Pons (tissue), 1 donor: Measurements from ENCODE around the gene PNPLA1.
"Not testable (repeated sequence)": the region's sequence is repeated elsewhere in the genome, so short reads cannot be mapped to it uniquely, and the experiment has no call there.

ENCODE experiments used
- DNase-seq: peaks from one replicate; pipeline ENCODE4 v3.0.0-alpha.2; 2016; ENCODE audit warnings: low spot score

PNPLA1 gene

GRCh38 chr6:36336208-36336710, 66.4 kb downstream of the PNPLA1 start:
- DNase-seq: no peak

GRCh38 chr6:36336779-36337241, 67.0 kb downstream of the PNPLA1 start, which contains the start of gene BNIP5:
Gene BNIP5, minus strand, starts transcription at chr6:36336888. Its CDS starts 6,198 bp downstream, at chr6:36330690.
- DNase-seq: no peak

- DNase-seq: no peak
These were observed 68.0 kb downstream of the PNPLA1 start for GRCh38 chr6:36337814-36338213.

- not testable (repeated sequence) for DNase-seq
These were observed 68.4 kb downstream of the PNPLA1 start for GRCh38 chr6:36338223-36338622.

GRCh38 chr6:36339146-36339545, 69.3 kb downstream of the PNPLA1 start:
- no peak for DNase-seq

- DNase-seq: no peak
These were observed 70.4 kb downstream of the PNPLA1 start for GRCh38 chr6:36340306-36340617.

- DNase-seq: peak; percentile 47
These were observed 71.0 kb downstream of the PNPLA1 start for GRCh38 chr6:36340618-36341454.

GRCh38 chr6:36343109-36343680, 73.3 kb downstream of the PNPLA1 start:
- DNase-seq: no peak

- DNase-seq: no peak
These were observed 76.0 kb downstream of the PNPLA1 start for GRCh38 chr6:36345681-36346466.

- no peak for DNase-seq
These were observed 76.8 kb downstream of the PNPLA1 start for GRCh38 chr6:36346486-36347273.

- no peak for DNase-seq
These were observed 77.8 kb downstream of the PNPLA1 start for GRCh38 chr6:36347621-36348020.

GRCh38 chr6:36349240-36349639, 79.4 kb downstream of the PNPLA1 start:
- no peak for DNase-seq

GRCh38 chr6:36350082-36350481, 80.2 kb downstream of the PNPLA1 start:
- DNase-seq: no peak

GRCh38 chr6:36350681-36351571, 81.1 kb downstream of the PNPLA1 start:
- DNase-seq: no peak

- no peak for DNase-seq
These were observed 82.8 kb downstream of the PNPLA1 start for GRCh38 chr6:36352477-36353157.

GRCh38 chr6:36353411-36353915, 83.6 kb downstream of the PNPLA1 start:
- DNase-seq: no peak

GRCh38 chr6:36355819-36356218, 86.0 kb downstream of the PNPLA1 start:
- DNase-seq: no peak

- no peak for DNase-seq
These were observed 88.0 kb downstream of the PNPLA1 start for GRCh38 chr6:36357872-36358225.
